HepG2 (cell line): Measurements from ENCODE around the gene SPATA13. TPM values are rescaled to one million over a fixed set of nuclear protein-coding genes. Genes with fewer than 3 reads are reported as not detected.

Experiments
- FOSL2 ChIP-seq: sonication (generic); formaldehyde crosslinking; IDR thresholded peaks from 2 replicates; pipeline ENCODE4 v1.4.0; 2020; ENCODE audit warnings: missing genetic modification reagents
- JARID2 ChIP-seq: sonication (generic); formaldehyde crosslinking; IDR thresholded peaks from 2 replicates; pipeline ENCODE4 v1.8.1; 2023; ENCODE audit warnings: missing genetic modification reagents, inconsistent platforms; ENCODE audit not compliant: insufficient replicate concordance
- KDM1A ChIP-seq: IDR thresholded peaks from 2 replicates; pipeline ENCODE4 v1.6.1; 2016; ENCODE audit warnings: missing compliant biosample characterization
- RARA ChIP-seq: IDR thresholded peaks from 2 replicates; pipeline ENCODE4 v1.6.1; 2016; ENCODE audit warnings: missing genetic modification reagents, missing compliant biosample characterization
- RXRB ChIP-seq: IDR thresholded peaks from 2 replicates; pipeline ENCODE4 v1.6.1; 2016; ENCODE audit warnings: borderline replicate concordance, missing genetic modification reagents, missing compliant biosample characterization
- YEATS2 ChIP-seq: sonication (generic); formaldehyde crosslinking; IDR thresholded peaks from 2 replicates; pipeline ENCODE4 v1.4.0; 2020; ENCODE audit warnings: missing genetic modification reagents, borderline replicate concordance
- ZC3H13 ChIP-seq: sonication (generic); formaldehyde crosslinking; IDR thresholded peaks from 2 replicates; pipeline ENCODE4 v1.8.1; 2023; ENCODE audit warnings: mild to moderate bottlenecking, missing genetic modification reagents, moderate library complexity
- ZMAT3 ChIP-seq: sonication (generic); formaldehyde crosslinking; conservative IDR thresholded peaks from 2 replicates; pipeline ENCODE4 v1.7.0; 2021; ENCODE audit warnings: missing genetic modification reagents
- ZNF547 ChIP-seq: sonication (generic); formaldehyde crosslinking; IDR thresholded peaks from 2 replicates; pipeline ENCODE4 v1.5.1; 2020; ENCODE audit warnings: mild to moderate bottlenecking, missing genetic modification reagents
- ZNF552 ChIP-seq: sonication (generic); formaldehyde crosslinking; IDR thresholded peaks from 2 replicates; pipeline ENCODE4 v1.9.0; 2022; ENCODE audit warnings: missing genetic modification reagents, mild to moderate bottlenecking, borderline replicate concordance
- polyA plus RNA-seq, 8 experiments: library from polyadenylated mRNA; depleted of rRNA in 3 of 8; stranded (reverse) in 7 of 8; unstranded in 1 of 8; fragments of >200 nt; fragmentation: Illumina TruSeq in 4 of 8; extraction: Trizol in 4 of 8; gene quantifications; 2 replicates each; pipeline versions ENCODE4 v1.2.1 to v1.2.3, GENCODE V29; 2011 to 2016; ENCODE audit warnings: low read depth in 4 of 8, missing spikeins in 1 of 8, mixed read lengths in 1 of 8; ENCODE audit not compliant: insufficient read depth in 1 of 8
- total RNA-seq, 5 experiments: library from RNA; depleted of rRNA; stranded (reverse); fragments of >200 nt; fragmentation: Illumina TruSeq; extraction: Trizol; gene quantifications; 2 replicates each; pipeline ENCODE4 v1.2.3, GENCODE V29; 2016; ENCODE audit warnings: low read depth in 1 of 5
- TF ChIP-seq, protein P1 (sequence below): sonication (generic); formaldehyde crosslinking; IDR thresholded peaks from 2 replicates; pipeline ENCODE4 v1.5.0; 2020; ENCODE audit warnings: mild to moderate bottlenecking, missing genetic modification reagents, borderline replicate concordance
- TF ChIP-seq, protein P2 (sequence below), 2 experiments: IDR thresholded peaks; 2 replicates each; pipeline ENCODE4 v1.6.1; 2011 to 2012; ENCODE audit warnings: low read length in 2 of 2, borderline replicate concordance in 1 of 2, low read depth in 1 of 2, mild to moderate bottlenecking in 1 of 2, moderate library complexity in 1 of 2
- TF ChIP-seq, protein P3 (sequence below): sonication (generic); formaldehyde crosslinking; IDR thresholded peaks from 2 replicates; pipeline ENCODE4 v1.5.0; 2020; ENCODE audit warnings: missing genetic modification reagents
- TF ChIP-seq, protein P4 (sequence below): sonication (generic); formaldehyde crosslinking; IDR thresholded peaks from 2 replicates; pipeline ENCODE4 v1.4.0; 2020; ENCODE audit warnings: mild to moderate bottlenecking, missing genetic modification reagents, borderline replicate concordance
- TF ChIP-seq, protein P5 (sequence below): conservative IDR thresholded peaks from 2 replicates; pipeline ENCODE4 v1.6.1; 2018; ENCODE audit warnings: missing genetic modification reagents

Gene SPATA13
- total and polyA plus RNA-seq, 2 of the 13 experiments (the other 11 are each of a cell fraction or from before 2014, with no cell fraction given): 11.3 to 14.2 TPM

DNA sequence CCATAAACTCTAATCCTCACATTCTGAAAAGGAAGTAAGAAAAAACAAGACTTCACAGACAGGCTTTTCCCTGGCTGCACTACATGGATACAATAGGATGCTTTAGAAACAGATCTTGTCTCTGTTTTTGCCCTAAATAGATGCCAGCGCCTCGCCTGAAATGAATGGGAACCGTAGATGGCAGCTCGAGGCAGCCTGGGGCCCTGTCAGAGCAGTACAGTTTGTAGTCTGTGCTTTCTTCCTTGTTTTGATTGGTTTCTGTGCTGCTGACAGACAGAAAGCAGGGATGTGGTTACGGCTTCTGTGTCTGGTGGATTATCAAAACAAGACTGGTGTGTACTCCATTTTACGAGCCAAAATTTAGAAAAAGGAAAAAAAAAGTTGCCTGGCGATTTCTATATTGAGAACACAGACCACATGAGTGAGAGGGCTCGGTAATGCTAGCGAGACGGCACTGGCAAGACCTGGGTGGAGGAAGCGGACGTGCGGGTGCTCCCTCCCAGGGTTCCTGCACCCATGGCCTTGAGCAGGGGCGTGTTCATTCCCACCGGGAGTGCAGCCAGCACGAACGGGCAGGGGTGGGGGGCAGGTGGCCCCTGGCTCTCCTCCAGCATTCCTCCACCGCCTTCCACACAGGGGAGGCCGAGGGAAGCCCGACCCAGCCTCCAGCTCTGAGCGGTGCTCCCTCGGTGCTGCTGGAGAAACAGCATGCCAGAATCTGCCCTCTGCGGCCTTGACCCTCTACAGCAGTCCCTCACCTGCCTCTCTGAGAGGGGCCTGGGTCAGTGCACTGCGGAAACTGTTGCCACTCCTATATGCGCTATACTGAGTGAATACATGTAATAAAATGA is 111.3 kb downstream of the SPATA13 start (continued):
- TF ChIP-seq JARID2 (CRISPR knock-in tag) (no peak), RARA (CRISPR knock-in tag) (peak; percentile 76), FOSL2 (CRISPR knock-in tag) (peak; percentile 30; the same call in 1 of the 2 replicates), KDM1A (CRISPR knock-in tag) (no peak), ZNF547 (CRISPR knock-in tag) (no peak), ZC3H13 (CRISPR knock-in tag) (no peak), YEATS2 (CRISPR knock-in tag) (no peak; the same call in 1 of the 2 replicates), ZMAT3 (no peak), RXRB (CRISPR knock-in tag) (peak; percentile 75), ZNF552 (no peak)
- TF ChIP-seq, protein P1, sequence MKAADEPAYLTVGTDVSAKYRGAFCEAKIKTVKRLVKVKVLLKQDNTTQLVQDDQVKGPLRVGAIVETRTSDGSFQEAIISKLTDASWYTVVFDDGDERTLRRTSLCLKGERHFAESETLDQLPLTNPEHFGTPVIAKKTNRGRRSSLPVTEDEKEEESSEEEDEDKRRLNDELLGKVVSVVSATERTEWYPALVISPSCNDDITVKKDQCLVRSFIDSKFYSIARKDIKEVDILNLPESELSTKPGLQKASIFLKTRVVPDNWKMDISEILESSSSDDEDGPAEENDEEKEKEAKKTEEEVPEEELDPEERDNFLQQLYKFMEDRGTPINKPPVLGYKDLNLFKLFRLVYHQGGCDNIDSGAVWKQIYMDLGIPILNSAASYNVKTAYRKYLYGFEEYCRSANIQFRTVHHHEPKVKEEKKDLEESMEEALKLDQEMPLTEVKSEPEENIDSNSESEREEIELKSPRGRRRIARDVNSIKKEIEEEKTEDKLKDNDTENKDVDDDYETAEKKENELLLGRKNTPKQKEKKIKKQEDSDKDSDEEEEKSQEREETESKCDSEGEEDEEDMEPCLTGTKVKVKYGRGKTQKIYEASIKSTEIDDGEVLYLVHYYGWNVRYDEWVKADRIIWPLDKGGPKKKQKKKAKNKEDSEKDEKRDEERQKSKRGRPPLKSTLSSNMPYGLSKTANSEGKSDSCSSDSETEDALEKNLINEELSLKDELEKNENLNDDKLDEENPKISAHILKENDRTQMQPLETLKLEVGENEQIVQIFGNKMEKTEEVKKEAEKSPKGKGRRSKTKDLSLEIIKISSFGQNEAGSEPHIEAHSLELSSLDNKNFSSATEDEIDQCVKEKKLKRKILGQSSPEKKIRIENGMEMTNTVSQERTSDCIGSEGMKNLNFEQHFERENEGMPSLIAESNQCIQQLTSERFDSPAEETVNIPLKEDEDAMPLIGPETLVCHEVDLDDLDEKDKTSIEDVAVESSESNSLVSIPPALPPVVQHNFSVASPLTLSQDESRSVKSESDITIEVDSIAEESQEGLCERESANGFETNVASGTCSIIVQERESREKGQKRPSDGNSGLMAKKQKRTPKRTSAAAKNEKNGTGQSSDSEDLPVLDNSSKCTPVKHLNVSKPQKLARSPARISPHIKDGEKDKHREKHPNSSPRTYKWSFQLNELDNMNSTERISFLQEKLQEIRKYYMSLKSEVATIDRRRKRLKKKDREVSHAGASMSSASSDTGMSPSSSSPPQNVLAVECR (CRISPR knock-in tag): peak; percentile 84; the same call in 1 of the 2 replicates
- TF ChIP-seq, protein P2, sequence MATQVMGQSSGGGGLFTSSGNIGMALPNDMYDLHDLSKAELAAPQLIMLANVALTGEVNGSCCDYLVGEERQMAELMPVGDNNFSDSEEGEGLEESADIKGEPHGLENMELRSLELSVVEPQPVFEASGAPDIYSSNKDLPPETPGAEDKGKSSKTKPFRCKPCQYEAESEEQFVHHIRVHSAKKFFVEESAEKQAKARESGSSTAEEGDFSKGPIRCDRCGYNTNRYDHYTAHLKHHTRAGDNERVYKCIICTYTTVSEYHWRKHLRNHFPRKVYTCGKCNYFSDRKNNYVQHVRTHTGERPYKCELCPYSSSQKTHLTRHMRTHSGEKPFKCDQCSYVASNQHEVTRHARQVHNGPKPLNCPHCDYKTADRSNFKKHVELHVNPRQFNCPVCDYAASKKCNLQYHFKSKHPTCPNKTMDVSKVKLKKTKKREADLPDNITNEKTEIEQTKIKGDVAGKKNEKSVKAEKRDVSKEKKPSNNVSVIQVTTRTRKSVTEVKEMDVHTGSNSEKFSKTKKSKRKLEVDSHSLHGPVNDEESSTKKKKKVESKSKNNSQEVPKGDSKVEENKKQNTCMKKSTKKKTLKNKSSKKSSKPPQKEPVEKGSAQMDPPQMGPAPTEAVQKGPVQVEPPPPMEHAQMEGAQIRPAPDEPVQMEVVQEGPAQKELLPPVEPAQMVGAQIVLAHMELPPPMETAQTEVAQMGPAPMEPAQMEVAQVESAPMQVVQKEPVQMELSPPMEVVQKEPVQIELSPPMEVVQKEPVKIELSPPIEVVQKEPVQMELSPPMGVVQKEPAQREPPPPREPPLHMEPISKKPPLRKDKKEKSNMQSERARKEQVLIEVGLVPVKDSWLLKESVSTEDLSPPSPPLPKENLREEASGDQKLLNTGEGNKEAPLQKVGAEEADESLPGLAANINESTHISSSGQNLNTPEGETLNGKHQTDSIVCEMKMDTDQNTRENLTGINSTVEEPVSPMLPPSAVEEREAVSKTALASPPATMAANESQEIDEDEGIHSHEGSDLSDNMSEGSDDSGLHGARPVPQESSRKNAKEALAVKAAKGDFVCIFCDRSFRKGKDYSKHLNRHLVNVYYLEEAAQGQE (IDR thresholded peaks at IDR 0.05; ENCODE audit: borderline replicate concordance in 1 of 2, low read depth in 1 of 2, low read length in 2 of 2): no peak
- TF ChIP-seq, protein P3, sequence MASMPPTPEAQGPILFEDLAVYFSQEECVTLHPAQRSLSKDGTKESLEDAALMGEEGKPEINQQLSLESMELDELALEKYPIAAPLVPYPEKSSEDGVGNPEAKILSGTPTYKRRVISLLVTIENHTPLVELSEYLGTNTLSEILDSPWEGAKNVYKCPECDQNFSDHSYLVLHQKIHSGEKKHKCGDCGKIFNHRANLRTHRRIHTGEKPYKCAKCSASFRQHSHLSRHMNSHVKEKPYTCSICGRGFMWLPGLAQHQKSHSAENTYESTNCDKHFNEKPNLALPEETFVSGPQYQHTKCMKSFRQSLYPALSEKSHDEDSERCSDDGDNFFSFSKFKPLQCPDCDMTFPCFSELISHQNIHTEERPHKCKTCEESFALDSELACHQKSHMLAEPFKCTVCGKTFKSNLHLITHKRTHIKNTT (CRISPR knock-in tag): no peak
- TF ChIP-seq, protein P4, sequence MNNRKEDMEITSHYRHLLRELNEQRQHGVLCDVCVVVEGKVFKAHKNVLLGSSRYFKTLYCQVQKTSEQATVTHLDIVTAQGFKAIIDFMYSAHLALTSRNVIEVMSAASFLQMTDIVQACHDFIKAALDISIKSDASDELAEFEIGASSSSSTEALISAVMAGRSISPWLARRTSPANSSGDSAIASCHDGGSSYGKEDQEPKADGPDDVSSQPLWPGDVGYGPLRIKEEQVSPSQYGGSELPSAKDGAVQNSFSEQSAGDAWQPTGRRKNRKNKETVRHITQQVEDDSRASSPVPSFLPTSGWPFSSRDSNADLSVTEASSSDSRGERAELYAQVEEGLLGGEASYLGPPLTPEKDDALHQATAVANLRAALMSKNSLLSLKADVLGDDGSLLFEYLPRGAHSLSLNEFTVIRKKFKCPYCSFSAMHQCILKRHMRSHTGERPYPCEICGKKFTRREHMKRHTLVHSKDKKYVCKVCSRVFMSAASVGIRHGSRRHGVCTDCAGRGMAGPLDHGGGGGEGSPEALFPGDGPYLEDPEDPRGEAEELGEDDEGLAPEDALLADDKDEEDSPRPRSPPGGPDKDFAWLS (CRISPR knock-in tag): no peak
- TF ChIP-seq, protein P5, sequence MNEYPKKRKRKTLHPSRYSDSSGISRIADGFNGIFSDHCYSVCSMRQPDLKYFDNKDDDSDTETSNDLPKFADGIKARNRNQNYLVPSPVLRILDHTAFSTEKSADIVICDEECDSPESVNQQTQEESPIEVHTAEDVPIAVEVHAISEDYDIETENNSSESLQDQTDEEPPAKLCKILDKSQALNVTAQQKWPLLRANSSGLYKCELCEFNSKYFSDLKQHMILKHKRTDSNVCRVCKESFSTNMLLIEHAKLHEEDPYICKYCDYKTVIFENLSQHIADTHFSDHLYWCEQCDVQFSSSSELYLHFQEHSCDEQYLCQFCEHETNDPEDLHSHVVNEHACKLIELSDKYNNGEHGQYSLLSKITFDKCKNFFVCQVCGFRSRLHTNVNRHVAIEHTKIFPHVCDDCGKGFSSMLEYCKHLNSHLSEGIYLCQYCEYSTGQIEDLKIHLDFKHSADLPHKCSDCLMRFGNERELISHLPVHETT: no peak; the same call in 1 of the 2 replicates
